ENCODE data around the gene SMIM1.
A peak's percentile ranks its signal among the peaks of the same experiment; 100 is the strongest.

The SMIM1 gene

DNA sequence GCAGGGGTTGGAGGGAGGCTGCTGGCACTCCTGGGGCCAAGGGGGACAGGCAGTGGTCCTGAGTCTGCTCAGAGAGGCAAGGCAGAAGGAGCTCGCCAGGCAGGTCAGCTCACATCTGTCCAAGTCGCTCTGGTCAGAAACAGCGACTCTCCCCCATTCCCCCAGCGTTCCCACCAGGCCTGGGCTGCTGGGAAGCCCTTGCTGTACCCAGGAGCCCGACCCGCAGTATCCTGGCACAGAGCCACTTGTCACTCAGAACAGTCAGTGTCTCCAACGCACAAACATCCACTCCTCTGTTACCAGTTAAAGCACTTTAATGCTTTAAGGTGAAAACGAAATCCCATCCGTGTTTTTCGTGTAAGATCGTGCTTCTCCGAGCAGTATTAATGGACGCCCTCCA is 36.9 kb upstream of the SMIM1 start:
- peaks cover 10% of the 10 kb centered on the region for H3K36me3 ChIP-seq (replicated peaks)
- no peak for TF ChIP-seq CTCF (IDR thresholded peaks at IDR 0.05; ENCODE audit: low read depth, low read length, missing control alignments)

DNA sequence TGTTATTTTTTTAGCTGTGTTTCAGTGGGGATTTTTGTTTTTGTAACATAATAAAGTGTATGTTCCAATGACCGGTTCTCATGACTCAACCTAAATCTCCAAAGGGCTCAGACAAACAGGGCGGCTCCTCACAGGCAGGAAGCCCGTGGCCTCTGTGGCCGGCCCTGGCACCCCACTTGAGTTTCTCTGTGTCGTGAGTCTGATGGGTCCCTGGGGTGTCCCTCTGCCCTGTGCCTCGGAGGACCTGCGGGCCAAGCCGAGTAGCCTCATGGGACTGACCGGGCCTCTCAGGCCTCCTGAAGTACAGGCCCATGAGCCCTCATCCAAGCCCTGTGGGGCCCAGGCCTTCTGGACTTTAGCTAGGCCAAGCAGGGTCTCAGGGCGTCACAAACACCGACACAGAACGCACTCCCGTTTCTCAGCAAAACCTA is 36.4 kb upstream of the SMIM1 start:
- Histone ChIP-seq H3K27ac (peak overlapping the region; percentile 29), H3K4me3 (ENCODE audit: low read depth, low read length) (no peak overlapping the region), H3K36me3 (replicated peaks) (peaks cover 10% of the 10 kb centered on the region), H3K27me3 (replicated peaks) (no peaks in the 10 kb centered on the region)
- no peak for TF ChIP-seq CTCF (IDR thresholded peaks at IDR 0.05; ENCODE audit: low read depth, low read length, missing control alignments)
- DNase-seq: peak; percentile 18
- in situ Hi-C loops (cut with HindIII; ENCODE audit: low pct_ligation_motif_present, low sequenced_read_pairs): no loop called here

More for the DNA sequence above, 36.9 kb upstream of the SMIM1 start:
- DNase-seq: peak; percentile 8
- no peak overlapping the region for H3K4me3 ChIP-seq (ENCODE audit: low read depth, low read length)
- H3K27ac ChIP-seq: peak overlapping the region; percentile 29
- in situ Hi-C loops (cut with HindIII; ENCODE audit: low pct_ligation_motif_present, low sequenced_read_pairs): no loop called here
- no peaks in the 10 kb centered on the region for H3K27me3 ChIP-seq (replicated peaks)

GRCh38 chr1:3736708-3737107 is 35.8 kb upstream of the SMIM1 start:
- Histone ChIP-seq H3K27ac (peak overlapping the region; percentile 29), H3K27me3 (replicated peaks) (no peaks in the 10 kb centered on the region), H3K36me3 (replicated peaks) (peaks cover 11% of the 10 kb centered on the region), H3K4me3 (ENCODE audit: low read depth, low read length) (no peak overlapping the region)
- no peak for TF ChIP-seq CTCF (IDR thresholded peaks at IDR 0.05; ENCODE audit: low read depth, low read length, missing control alignments)
- in situ Hi-C loops (cut with HindIII; ENCODE audit: low pct_ligation_motif_present, low sequenced_read_pairs): no loop called here
- DNase-seq: no peak

DNA sequence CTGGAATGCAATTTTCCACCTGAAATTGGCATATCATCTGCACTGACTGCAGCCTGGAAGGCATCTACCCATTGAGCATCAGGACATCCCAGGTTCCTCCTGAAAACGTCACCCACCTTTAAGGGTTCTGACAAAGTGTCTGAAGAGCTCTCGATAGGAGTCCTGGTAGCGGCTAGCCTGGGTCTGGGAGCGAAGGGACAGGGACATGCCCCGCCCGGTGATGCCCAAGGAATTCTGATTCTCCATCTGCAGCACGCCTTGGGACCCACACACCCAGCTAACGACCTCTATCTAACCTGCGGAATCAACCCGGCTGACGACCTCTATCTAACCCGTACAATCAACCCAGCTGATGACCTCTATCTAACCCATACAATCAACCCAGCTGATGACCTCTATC is 33.6 kb upstream of the SMIM1 start:
- in situ Hi-C loops (cut with HindIII; ENCODE audit: low pct_ligation_motif_present, low sequenced_read_pairs): no loop called here
- Histone ChIP-seq H3K36me3 (replicated peaks) (peaks cover 15% of the 10 kb centered on the region), H3K27me3 (replicated peaks) (no peaks in the 10 kb centered on the region), H3K4me3 (ENCODE audit: low read depth, low read length) (no peak overlapping the region), H3K27ac (no peak overlapping the region)
- TF ChIP-seq CTCF (IDR thresholded peaks at IDR 0.05; ENCODE audit: low read depth, low read length, missing control alignments): no peak
- no peak for DNase-seq

DNA sequence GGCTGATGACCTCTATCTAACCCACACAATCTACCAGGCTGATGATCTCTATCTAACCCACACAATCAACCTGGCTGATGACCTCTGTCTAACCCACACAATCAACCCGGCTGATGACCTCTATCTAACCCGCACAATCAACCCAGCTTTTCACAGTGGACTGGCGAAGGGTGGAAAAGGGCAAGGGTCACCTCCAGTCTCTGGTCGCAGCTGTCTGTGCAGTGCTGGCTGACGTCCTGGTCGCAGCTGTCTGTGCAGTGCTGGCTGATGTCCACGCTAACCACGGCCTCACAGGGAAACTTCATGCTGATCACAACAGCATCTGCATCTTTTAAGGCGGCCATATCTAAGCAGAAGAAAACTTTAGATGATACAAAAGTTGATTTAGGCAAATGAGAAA is 32.5 kb upstream of the SMIM1 start:
- in situ Hi-C loops (cut with HindIII; ENCODE audit: low pct_ligation_motif_present, low sequenced_read_pairs): no loop called here
- Histone ChIP-seq H3K4me3 (ENCODE audit: low read depth, low read length) (no peak overlapping the region), H3K36me3 (replicated peaks) (peaks cover 15% of the 10 kb centered on the region), H3K27me3 (replicated peaks) (no peaks in the 10 kb centered on the region), H3K27ac (no peak overlapping the region)
- DNase-seq: no peak
- TF ChIP-seq CTCF (IDR thresholded peaks at IDR 0.05; ENCODE audit: low read depth, low read length, missing control alignments): no peak

- Histone ChIP-seq H3K27ac (no peak overlapping the region), H3K36me3 (replicated peaks) (peaks cover 15% of the 10 kb centered on the region), H3K4me3 (ENCODE audit: low read depth, low read length) (no peak overlapping the region), H3K27me3 (replicated peaks) (no peaks in the 10 kb centered on the region)
- TF ChIP-seq CTCF (IDR thresholded peaks at IDR 0.05; ENCODE audit: low read depth, low read length, missing control alignments): no peak
- in situ Hi-C loops (cut with HindIII; ENCODE audit: low pct_ligation_motif_present, low sequenced_read_pairs): no loop called here
- no peak for DNase-seq
These were observed 31.8 kb upstream of the SMIM1 start for GRCh38 chr1:3740752-3741151.
